GM10248 (cell line): ENCODE results near the gene SLC4A9.
"Not testable (repeated sequence)": the region's sequence is repeated elsewhere in the genome, so short reads cannot be mapped to it uniquely, and the experiment has no call there.

Experiments
- CTCF ChIA-PET: fragments of 300-600 bp; sonication (Branson Sonifier 250); formaldehyde crosslinking; extraction: SDS; loops from one replicate; lab custom pipeline; 2021; ENCODE audit warnings: antibody characterized with exemption; lab: Yijun Ruan, JAX
- POLR2A ChIA-PET: fragments of 350-650 bp; sonication (Branson Sonifier 250); formaldehyde crosslinking; extraction: SDS; loops from one replicate; lab custom pipeline; 2020; ENCODE audit warnings: antibody characterized with exemption; lab: Yijun Ruan, JAX
- DNase-seq: peaks from one replicate; pipeline ENCODE4 v3.0.0; 2012; ENCODE audit errors: extremely low spot score
- TF ChIP-seq, protein P1 (sequence below): IDR thresholded peaks from 2 replicates; pipeline ENCODE4 v1.5.1; 2012; ENCODE audit warnings: mild to moderate bottlenecking, low read depth; ENCODE audit errors: extremely low read depth, missing control alignments, control extremely low read depth

The SLC4A9 gene

DNA sequence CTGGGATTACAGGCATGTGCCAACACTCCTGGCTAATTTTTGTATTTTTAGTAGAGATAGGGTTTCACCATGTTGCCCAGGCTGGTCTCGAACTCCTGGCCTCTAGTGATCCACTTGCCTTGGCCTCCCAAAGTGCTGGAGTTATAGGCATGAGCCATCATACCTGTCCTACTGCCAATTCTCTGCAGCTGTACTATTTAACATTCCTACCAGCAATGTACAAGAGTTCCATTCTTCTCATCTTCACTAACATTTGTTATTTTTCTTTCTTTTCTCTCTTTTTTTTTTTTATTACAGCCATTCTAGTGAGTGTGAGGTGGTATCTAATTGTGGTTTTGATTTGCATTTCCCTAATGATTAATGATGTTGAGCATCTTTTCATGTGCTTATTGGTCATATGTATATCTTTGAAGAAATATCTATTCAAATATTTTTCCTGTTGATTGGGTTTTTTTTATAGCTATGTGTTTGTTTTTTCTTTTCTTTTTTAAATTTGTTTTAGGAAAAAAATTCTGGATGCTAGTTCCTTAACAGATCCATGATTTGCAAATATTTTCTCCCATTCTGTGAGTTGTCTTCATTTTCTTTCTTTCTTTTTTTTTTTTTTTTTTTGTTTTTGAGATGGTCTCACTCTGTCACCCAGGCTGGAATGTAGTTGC, 59.0 kb downstream of the SLC4A9 start:
- DNase-seq, result no peak
- POLR2A ChIA-PET, result interaction anchor here (0.7 kb wide), 2 partner anchors 14 to 18 kb away, joined by 4 to 7 read pairs; no protein-coding TSS in a partner anchor
- CTCF ChIA-PET, result interaction anchor here (1.3 to 1.6 kb wide), 2 partner anchors 9 to 21 kb away, joined by 3 to 5 read pairs; no protein-coding TSS in a partner anchor
- TF ChIP-seq, protein P1, sequence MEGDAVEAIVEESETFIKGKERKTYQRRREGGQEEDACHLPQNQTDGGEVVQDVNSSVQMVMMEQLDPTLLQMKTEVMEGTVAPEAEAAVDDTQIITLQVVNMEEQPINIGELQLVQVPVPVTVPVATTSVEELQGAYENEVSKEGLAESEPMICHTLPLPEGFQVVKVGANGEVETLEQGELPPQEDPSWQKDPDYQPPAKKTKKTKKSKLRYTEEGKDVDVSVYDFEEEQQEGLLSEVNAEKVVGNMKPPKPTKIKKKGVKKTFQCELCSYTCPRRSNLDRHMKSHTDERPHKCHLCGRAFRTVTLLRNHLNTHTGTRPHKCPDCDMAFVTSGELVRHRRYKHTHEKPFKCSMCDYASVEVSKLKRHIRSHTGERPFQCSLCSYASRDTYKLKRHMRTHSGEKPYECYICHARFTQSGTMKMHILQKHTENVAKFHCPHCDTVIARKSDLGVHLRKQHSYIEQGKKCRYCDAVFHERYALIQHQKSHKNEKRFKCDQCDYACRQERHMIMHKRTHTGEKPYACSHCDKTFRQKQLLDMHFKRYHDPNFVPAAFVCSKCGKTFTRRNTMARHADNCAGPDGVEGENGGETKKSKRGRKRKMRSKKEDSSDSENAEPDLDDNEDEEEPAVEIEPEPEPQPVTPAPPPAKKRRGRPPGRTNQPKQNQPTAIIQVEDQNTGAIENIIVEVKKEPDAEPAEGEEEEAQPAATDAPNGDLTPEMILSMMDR, result no peak

DNA sequence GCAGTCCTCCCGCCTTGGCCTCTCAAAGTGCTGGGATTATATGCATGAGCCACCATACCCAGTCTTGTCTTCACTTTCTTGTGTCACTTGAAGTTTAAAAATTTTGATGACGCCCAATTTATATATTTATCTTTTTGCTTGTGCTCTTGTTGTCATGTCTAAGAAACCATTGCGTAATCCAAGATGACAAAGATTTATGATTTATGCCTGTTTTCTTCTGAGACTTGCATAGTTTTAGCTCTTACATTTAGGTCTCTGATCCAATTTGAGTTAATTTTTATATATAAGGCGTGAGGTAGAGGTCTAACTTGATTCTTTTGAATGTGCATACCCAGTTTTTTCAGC, 60.2 kb downstream of the SLC4A9 start:
- TF ChIP-seq, protein P1, result no peak
- ChIA-PET POLR2A (interaction anchor here (1.2 kb wide), 1 partner anchor 10 kb away, joined by 6 read pairs; no protein-coding TSS in a partner anchor), CTCF (interaction anchor here (0.7 to 1.1 kb wide), 3 partner anchors 8 to 18 kb away, joined by 3 to 4 read pairs (median 3); no protein-coding TSS in a partner anchor)
- DNase-seq, result no peak

DNA sequence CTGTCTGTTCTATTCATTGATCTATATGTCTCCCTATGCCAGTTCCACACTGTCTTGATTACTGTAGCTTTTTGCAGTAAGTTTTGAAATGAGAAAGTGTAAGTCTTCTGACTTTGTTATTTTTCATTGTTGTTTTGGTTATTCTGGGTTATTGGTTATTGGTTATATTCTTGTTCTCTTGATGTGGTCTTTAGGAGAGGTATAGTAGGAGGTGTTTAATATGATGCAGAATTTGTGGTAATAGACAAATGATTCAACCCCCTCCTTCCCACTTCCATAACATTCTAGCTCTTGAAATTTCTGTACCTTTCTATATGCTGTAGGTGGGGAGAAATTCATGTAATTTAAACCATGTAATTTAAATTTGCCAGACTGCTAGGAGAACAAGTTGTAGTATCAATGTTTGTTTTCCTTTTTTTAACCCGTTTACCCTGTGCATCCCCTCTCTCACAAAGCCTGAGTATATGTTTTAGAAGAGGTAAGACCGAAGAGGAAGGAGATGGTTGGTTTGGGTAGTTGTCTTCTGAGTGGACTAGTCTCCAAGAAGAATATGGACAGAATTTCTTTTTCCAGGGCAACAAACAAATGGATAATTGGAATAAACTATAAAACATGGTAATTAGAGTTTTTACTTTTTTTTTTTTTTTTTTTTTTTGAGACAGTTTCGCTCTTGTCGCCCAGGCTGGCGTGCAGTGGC, 60.8 kb downstream of the SLC4A9 start:
- CTCF ChIA-PET, result interaction anchor here (0.7 to 1.1 kb wide), 3 partner anchors 8 to 18 kb away, joined by 3 to 4 read pairs (median 3); no protein-coding TSS in a partner anchor
- TF ChIP-seq, protein P1, result no peak

DNA sequence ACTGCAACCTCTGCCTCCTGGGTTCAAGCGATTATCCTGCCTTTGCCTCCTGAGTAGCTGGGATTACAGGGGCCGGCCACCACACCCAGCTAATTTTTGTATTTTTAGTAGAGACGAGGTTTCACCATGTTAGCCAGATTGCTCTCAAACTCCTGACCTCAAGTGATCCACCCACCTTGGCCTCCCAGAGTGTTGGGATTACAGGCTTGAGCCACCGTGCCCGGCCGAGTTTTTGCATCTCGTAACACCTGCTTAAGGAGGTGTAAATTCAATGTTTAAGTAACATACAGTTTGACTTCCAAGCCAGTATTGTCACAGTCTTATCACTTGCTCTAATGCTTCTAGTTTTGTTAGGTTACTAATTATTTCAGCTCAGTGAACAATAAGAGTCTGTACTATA, 61.4 kb downstream of the SLC4A9 start:
- CTCF ChIA-PET, POLR2A ChIA-PET, DNase-seq: not testable (repeated sequence)

More for the DNA sequence above, 60.8 kb downstream of the SLC4A9 start:
- POLR2A ChIA-PET, result interaction anchor here (0.5 to 1.2 kb wide), 2 partner anchors 10 to 36 kb away, joined by 5 to 6 read pairs; no protein-coding TSS in a partner anchor
- no peak for DNase-seq

DNA sequence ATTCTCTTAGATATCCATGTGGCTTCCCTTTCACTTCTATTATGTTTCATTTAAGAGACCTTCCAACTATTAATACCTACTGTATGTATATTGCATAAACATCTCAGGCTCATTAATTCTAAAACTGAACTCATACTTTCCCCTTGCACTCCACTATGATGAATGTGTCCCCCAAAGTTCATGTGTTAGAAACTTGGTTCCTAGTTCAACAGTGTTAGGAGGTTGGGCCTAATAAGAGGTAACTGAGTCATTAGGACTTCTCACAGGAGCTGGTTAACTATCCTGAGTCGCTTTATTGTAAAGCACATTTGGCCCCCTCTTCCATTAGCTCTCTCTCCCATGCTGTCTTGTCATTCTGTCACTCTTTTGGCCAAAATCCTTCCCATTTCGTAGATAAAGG, 63.6 kb downstream of the SLC4A9 start:
- POLR2A ChIA-PET, result interaction anchor here (1.0 kb wide), 1 partner anchor 15 kb away, joined by 3 read pairs; no protein-coding TSS in a partner anchor
- CTCF ChIA-PET, result interaction anchor here (1.0 to 1.7 kb wide), 3 partner anchors 9 to 211 kb away, joined by 3 to 8 read pairs (median 4); no protein-coding TSS in a partner anchor

DNA sequence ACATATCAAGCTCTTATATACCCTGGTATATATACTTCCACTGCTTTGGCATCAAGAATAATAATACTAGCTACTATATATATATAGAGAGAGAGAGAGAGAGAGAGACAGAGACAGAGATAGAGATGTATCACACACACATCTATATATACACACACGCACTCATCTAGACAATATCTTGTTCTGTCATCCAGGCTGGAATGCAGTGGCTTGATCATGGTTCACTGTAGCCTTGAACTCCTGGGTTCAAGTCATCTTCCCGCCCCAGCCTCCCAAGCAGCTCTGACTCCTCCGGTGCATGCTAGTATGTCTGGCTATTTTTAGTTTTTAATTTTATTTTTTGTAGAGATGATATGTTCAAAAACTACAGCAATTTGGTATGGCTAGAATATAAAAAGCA, 64.1 kb downstream of the SLC4A9 start:
- DNase-seq, result no peak
- CTCF ChIA-PET, result interaction anchor here (1.0 to 1.7 kb wide), 4 partner anchors 10 to 215 kb away, joined by 3 to 8 read pairs (median 4); partner anchors contain the start of gene TMCO6
- TF ChIP-seq, protein P1, result no peak
- POLR2A ChIA-PET, result interaction anchor here (1.0 kb wide), 1 partner anchor 16 kb away, joined by 3 read pairs; no protein-coding TSS in a partner anchor

More for the DNA sequence above, 63.6 kb downstream of the SLC4A9 start:
- DNase-seq, result no peak
- TF ChIP-seq, protein P1, result no peak
